ENCODE data around the gene TSNAX.

DNA sequence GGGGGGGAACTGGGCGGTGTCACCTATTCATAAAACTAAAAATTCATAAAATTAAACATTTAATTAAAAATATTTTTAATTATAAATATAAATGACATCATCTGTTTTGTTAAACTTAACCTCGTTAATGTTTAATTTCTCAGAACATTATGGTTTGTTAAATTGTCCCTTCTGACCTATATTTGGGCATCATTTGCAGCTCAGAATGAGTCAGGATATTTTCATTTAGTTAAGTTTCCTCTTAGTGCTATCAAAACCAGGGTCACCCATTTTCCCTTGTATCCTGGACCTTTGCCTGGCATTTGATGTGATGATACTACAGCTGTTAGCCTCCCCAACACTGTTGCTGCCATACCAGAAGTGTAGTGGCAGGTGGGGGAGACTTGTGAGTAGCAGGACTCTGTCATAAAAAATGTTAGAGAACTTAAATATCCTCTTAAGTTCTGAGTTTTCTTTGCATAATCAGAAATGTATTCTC lies 30.3 kb downstream of the TSNAX start:
- TF ChIP-seq, protein P1, sequence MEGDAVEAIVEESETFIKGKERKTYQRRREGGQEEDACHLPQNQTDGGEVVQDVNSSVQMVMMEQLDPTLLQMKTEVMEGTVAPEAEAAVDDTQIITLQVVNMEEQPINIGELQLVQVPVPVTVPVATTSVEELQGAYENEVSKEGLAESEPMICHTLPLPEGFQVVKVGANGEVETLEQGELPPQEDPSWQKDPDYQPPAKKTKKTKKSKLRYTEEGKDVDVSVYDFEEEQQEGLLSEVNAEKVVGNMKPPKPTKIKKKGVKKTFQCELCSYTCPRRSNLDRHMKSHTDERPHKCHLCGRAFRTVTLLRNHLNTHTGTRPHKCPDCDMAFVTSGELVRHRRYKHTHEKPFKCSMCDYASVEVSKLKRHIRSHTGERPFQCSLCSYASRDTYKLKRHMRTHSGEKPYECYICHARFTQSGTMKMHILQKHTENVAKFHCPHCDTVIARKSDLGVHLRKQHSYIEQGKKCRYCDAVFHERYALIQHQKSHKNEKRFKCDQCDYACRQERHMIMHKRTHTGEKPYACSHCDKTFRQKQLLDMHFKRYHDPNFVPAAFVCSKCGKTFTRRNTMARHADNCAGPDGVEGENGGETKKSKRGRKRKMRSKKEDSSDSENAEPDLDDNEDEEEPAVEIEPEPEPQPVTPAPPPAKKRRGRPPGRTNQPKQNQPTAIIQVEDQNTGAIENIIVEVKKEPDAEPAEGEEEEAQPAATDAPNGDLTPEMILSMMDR (IDR thresholded peaks at IDR 0.05; ENCODE audit: insufficient read depth, low read length) = no peak
- TF ChIP-seq POLR2AphosphoS5 (IDR thresholded peaks at IDR 0.05; ENCODE audit: low read depth) = no peak
- TF ChIP-seq SPI1 (IDR thresholded peaks at IDR 0.05; ENCODE audit: borderline replicate concordance, low read depth) = no peak
- no peak for TF ChIP-seq GABPA (IDR thresholded peaks at IDR 0.05; ENCODE audit: low read depth)
- TF ChIP-seq, protein P2, sequence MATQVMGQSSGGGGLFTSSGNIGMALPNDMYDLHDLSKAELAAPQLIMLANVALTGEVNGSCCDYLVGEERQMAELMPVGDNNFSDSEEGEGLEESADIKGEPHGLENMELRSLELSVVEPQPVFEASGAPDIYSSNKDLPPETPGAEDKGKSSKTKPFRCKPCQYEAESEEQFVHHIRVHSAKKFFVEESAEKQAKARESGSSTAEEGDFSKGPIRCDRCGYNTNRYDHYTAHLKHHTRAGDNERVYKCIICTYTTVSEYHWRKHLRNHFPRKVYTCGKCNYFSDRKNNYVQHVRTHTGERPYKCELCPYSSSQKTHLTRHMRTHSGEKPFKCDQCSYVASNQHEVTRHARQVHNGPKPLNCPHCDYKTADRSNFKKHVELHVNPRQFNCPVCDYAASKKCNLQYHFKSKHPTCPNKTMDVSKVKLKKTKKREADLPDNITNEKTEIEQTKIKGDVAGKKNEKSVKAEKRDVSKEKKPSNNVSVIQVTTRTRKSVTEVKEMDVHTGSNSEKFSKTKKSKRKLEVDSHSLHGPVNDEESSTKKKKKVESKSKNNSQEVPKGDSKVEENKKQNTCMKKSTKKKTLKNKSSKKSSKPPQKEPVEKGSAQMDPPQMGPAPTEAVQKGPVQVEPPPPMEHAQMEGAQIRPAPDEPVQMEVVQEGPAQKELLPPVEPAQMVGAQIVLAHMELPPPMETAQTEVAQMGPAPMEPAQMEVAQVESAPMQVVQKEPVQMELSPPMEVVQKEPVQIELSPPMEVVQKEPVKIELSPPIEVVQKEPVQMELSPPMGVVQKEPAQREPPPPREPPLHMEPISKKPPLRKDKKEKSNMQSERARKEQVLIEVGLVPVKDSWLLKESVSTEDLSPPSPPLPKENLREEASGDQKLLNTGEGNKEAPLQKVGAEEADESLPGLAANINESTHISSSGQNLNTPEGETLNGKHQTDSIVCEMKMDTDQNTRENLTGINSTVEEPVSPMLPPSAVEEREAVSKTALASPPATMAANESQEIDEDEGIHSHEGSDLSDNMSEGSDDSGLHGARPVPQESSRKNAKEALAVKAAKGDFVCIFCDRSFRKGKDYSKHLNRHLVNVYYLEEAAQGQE (IDR thresholded peaks at IDR 0.05; ENCODE audit: insufficient replicate concordance, low read depth) = no peak

Measured in HL-60 (cell line).